D341Med (cell line): ENCODE data around the gene LCTL.
"Not testable (repeated sequence)": the region's sequence is repeated elsewhere in the genome, so short reads cannot be mapped to it uniquely, and the experiment has no call there.

Experiments
- DNase-seq: peaks from one replicate; pipeline ENCODE4 v3.0.0; 2012; ENCODE audit warnings: low spot score

LCTL gene

GRCh38 chr15:66500346-66500745 is 65.5 kb downstream of the LCTL start:
- not testable (repeated sequence) for DNase-seq

GRCh38 chr15:66498501-66499386 is 67.1 kb downstream of the LCTL start:
- no peak for DNase-seq
